Small intestine (tissue), 7 donors: ENCODE results near the gene GRIPAP1. TPM values are rescaled to one million over a fixed set of nuclear protein-coding genes. Genes with fewer than 3 reads are reported as not detected.
"Not testable (repeated sequence)": the region's sequence is repeated elsewhere in the genome, so short reads cannot be mapped to it uniquely, and the experiment has no call there.

Source experiments
- DNase-seq, 2 donors: peaks; one replicate each; pipeline versions ENCODE4 v3.0.0 to v3.0.0-alpha.2; 2013
- FAIRE-seq: peaks from 2 replicates; lab custom pipeline; 2012; peaks lifted over from hg19 to GRCh38; lab: Jason Lieb, UNC
- H3K27ac ChIP-seq, 3 donors: one replicate each; pipeline ENCODE4 v1.5.1; 2013; ENCODE audit warnings: low read length in 2 of 3, mild to moderate bottlenecking in 2 of 3, control low read depth in 1 of 3, inconsistent platforms in 1 of 3, low read depth in 1 of 3, moderate library complexity in 1 of 3
- H3K27me3 ChIP-seq, 3 donors: one replicate each; pipeline ENCODE4 v1.6.1; 2013; ENCODE audit warnings: low read length in 3 of 3, inconsistent platforms in 1 of 3; ENCODE audit not compliant: control insufficient read depth in 3 of 3, insufficient read depth in 3 of 3
- H3K36me3 ChIP-seq, 3 donors: one replicate each; pipeline ENCODE4 v1.6.1; 2013; ENCODE audit warnings: low read length in 3 of 3, inconsistent platforms in 1 of 3, low read depth in 1 of 3, mild to moderate bottlenecking in 1 of 3, moderate library complexity in 1 of 3; ENCODE audit not compliant: control insufficient read depth in 3 of 3, insufficient read depth in 2 of 3
- H3K4me1 ChIP-seq, 3 donors: one replicate each; pipeline ENCODE4 v1.6.1; 2013; ENCODE audit warnings: low read length in 2 of 3, inconsistent platforms in 1 of 3, low read depth in 1 of 3, mild to moderate bottlenecking in 1 of 3, moderate library complexity in 1 of 3; ENCODE audit not compliant: control insufficient read depth in 3 of 3, insufficient read depth in 2 of 3
- H3K4me3 ChIP-seq, 3 donors: one replicate each; pipeline ENCODE4 v1.5.1; 2013; ENCODE audit warnings: low read length in 3 of 3, control low read depth in 1 of 3, inconsistent platforms in 1 of 3, low read depth in 1 of 3, mild to moderate bottlenecking in 1 of 3, moderate library complexity in 1 of 3
- H3K9me3 ChIP-seq, 2 donors: one replicate each; pipeline ENCODE4 v1.6.1; 2013; ENCODE audit warnings: low read depth in 1 of 2, low read length in 1 of 2; ENCODE audit not compliant: control insufficient read depth in 2 of 2, insufficient read depth in 1 of 2
- WGBS, 3 donors: extraction: QIAGEN DNeasy Blood & Tissue Kit; methylation state at CpG; one replicate each; pipeline ENCODE4 v1.1.7; 2013; 5-methylcytosine and 5-hydroxymethylcytosine counted together
- polyA plus RNA-seq, 4 donors: library from polyadenylated mRNA; stranded (reverse) in 3 of 4; unstranded in 1 of 4; fragments of 200-250 nt in 3 of 4; fragments of 120-200 nt in 1 of 4; gene quantifications; one replicate each; pipeline versions ENCODE4 v1.2.1 to v1.2.3, GENCODE V29; 2013
- donor health status: healthy with polysubstance abuse.
- donor health status: control.
- donor health status: control.
- donor health status: Bipolar disorder and iron deficiency.
- donor health status: healthy.

The GRIPAP1 gene
- polyA plus RNA-seq, 4 donors = 18.1 to 43.1 (median 26.5) TPM

GRCh38 chrX:48983081-48983480 is 19.0 kb downstream of the GRIPAP1 start:
- Histone ChIP-seq H3K27ac (no peak overlapping the region), H3K36me3 (peaks cover 4 to 44% (median 8%) of the 10 kb centered on the region in 3 donors), H3K4me3 (no peak overlapping the region), H3K4me1 (no peaks in the 10 kb centered on the region), H3K27me3 (no peaks in the 10 kb centered on the region), H3K9me3 (no peaks in the 10 kb centered on the region)
- WGBS, 3 donors = 88 to 92% (median 92%) methylated on average over 15 to 17 of the region's 17 CpGs
- DNase-seq = no peak
- FAIRE-seq = no peak

- no peak for DNase-seq
- no peak overlapping the region for H3K27ac ChIP-seq
- peaks cover 4 to 43% (median 7%) of the 10 kb centered on the region in 3 donors for H3K36me3 ChIP-seq
- FAIRE-seq = no peak
- no peaks in the 10 kb centered on the region for H3K27me3 ChIP-seq
- H3K9me3 ChIP-seq = no peaks in the 10 kb centered on the region
- 89 to 95% (median 93%) methylated on average over 8 to 10 of the region's 10 CpGs for WGBS, 3 donors
- H3K4me3 ChIP-seq = no peak overlapping the region
- H3K4me1 ChIP-seq = no peaks in the 10 kb centered on the region
Observed at GRCh38 chrX:48981178-48981577, 20.9 kb downstream of the GRIPAP1 start.

GRCh38 chrX:48980341-48980740 is 21.7 kb downstream of the GRIPAP1 start:
- H3K27me3 ChIP-seq, H3K4me1 ChIP-seq, H3K27ac ChIP-seq, FAIRE-seq, H3K4me3 ChIP-seq, DNase-seq, H3K9me3 ChIP-seq: not testable (repeated sequence)
- WGBS, 3 donors = 75 to 95% (median 86%) methylated on average over 3 to 5 of the region's 10 CpGs
- peaks cover 4 to 49% (median 10%) of the 10 kb centered on the region in 3 donors for H3K36me3 ChIP-seq

- DNase-seq = no peak
- Histone ChIP-seq H3K36me3 (peaks cover 2 to 51% (median 10%) of the 10 kb centered on the region in 3 donors), H3K27ac (no peak overlapping the region), H3K9me3 (no peaks in the 10 kb centered on the region), H3K27me3 (no peaks in the 10 kb centered on the region), H3K4me1 (no peaks in the 10 kb centered on the region), H3K4me3 (no peak overlapping the region)
- WGBS, 3 donors = 90 to 94% (median 92%) methylated on average over 5 of the region's 5 CpGs
- FAIRE-seq = no peak
Observed at GRCh38 chrX:48978226-48978625, 23.8 kb downstream of the GRIPAP1 start.

GRCh38 chrX:48976086-48976485 is 26.0 kb downstream of the GRIPAP1 start:
- WGBS, 3 donors = 56 to 63% (median 59%) methylated on average over 4 to 6 of the region's 6 CpGs
- DNase-seq = no peak
- Histone ChIP-seq H3K36me3 (peaks cover 0 to 33% (median 10%) of the 10 kb centered on the region in 3 donors), H3K4me1 (peaks cover 0 to 7% (median 0%) of the 10 kb centered on the region in 3 donors), H3K27me3 (no peaks in the 10 kb centered on the region), H3K9me3 (no peaks in the 10 kb centered on the region), H3K4me3 (no peak overlapping the region), H3K27ac (no peak overlapping the region)
- FAIRE-seq = no peak

- Histone ChIP-seq H3K4me1 (peaks cover 0 to 7% (median 0%) of the 10 kb centered on the region in 3 donors), H3K4me3 (no peak overlapping the region), H3K9me3 (no peaks in the 10 kb centered on the region), H3K36me3 (peaks cover 0 to 30% (median 10%) of the 10 kb centered on the region in 3 donors), H3K27ac (no peak overlapping the region), H3K27me3 (no peaks in the 10 kb centered on the region)
- DNase-seq (no peak), FAIRE-seq (no peak)
- 86 to 95% (median 93%) methylated on average over 4 to 5 of the region's 5 CpGs for WGBS, 3 donors
Observed at GRCh38 chrX:48975541-48975940, 26.5 kb downstream of the GRIPAP1 start.

GRCh38 chrX:48975041-48975440 is 27.0 kb downstream of the GRIPAP1 start:
- no peak for FAIRE-seq
- Histone ChIP-seq H3K36me3 (peaks cover 0 to 30% (median 10%) of the 10 kb centered on the region in 3 donors), H3K4me1 (peaks cover 0 to 7% (median 0%) of the 10 kb centered on the region in 3 donors), H3K27ac (no peak overlapping the region), H3K27me3 (no peaks in the 10 kb centered on the region), H3K9me3 (no peaks in the 10 kb centered on the region), H3K4me3 (no peak overlapping the region)
- DNase-seq = no peak
- 90 to 97% (median 92%) methylated on average over 7 of the region's 7 CpGs for WGBS, 3 donors

- FAIRE-seq = no peak
- WGBS, 3 donors = 81 to 95% (median 91%) methylated on average over 2 of the region's 2 CpGs
- Histone ChIP-seq H3K4me1 (peaks cover 0 to 7% (median 0%) of the 10 kb centered on the region in 3 donors), H3K9me3 (no peaks in the 10 kb centered on the region), H3K4me3 (no peak overlapping the region), H3K36me3 (peaks cover 0 to 30% (median 10%) of the 10 kb centered on the region in 3 donors), H3K27me3 (no peaks in the 10 kb centered on the region), H3K27ac (no peak overlapping the region)
- DNase-seq = no peak
Observed at GRCh38 chrX:48974574-48974973, 27.5 kb downstream of the GRIPAP1 start.

GRCh38 chrX:48974033-48974432 is 28.0 kb downstream of the GRIPAP1 start:
- Histone ChIP-seq H3K9me3 (no peaks in the 10 kb centered on the region), H3K36me3 (peaks cover 0 to 30% (median 10%) of the 10 kb centered on the region in 3 donors), H3K4me1 (peaks cover 0 to 7% (median 0%) of the 10 kb centered on the region in 3 donors), H3K27ac (no peak overlapping the region), H3K4me3 (no peak overlapping the region), H3K27me3 (no peaks in the 10 kb centered on the region)
- WGBS, 3 donors = 74 to 95% (median 80%) methylated on average over 3 of the region's 3 CpGs
- no peak for FAIRE-seq
- no peak for DNase-seq
